ENCODE results near the gene ABHD16A. TPM values are rescaled to one million over a fixed set of nuclear protein-coding genes. Genes with fewer than 3 reads are reported as not detected.

ABHD16A gene
- total RNA-seq, 1 experiment from 2014 or later, result 19.1 TPM

DNA sequence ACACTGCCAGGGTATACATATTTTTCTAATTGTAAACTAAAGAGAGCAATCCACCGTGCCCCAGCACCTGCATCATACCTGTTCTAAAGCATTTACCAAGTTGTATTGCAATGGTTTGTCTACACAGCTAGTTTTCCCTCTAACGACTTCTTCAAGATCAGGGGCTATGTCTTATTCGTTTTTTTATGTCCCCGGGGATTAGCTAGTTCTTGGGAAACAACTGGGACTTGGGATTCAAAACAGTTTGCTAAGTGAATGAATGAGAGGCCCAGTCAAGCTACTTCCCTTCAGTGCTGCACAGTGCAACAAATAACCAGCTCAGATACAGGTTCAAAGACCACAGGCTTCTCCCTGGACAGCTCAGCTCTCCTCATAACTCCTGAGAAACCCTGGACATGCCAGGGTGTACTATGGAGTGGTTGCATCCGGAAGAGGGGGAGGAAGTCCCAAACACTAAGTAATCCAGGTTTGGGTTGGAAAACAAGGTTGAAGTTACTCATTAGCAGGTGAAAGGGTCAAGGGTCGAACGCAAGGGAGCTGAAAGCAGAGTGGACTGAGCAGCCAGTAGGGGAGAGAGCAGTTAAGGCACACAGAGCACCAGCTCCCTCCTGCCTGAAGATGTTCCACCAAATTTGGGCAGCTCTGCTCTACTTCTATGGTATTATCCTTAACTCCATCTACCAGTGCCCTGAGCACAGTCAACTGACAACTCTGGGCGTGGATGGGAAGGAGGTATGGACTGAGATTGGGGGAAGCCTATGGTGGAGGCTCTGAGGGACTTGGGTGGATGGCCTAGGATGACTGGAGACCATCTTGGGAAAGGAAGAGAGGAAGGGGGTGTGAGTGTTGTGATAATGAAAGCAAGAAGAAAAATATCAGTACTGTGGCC, 47.5 kb downstream of the ABHD16A start, which contains the start of gene APOM:
Gene APOM, plus strand, starts transcription at position 546 of the 889 bp plus-strand sequence. Its CDS starts 73 bp downstream, at position 619.

Other genes starting within 250 kb of the ABHD16A start
- 6.1 to 7.7 TPM (median 7.3 TPM) in 5 replicates for gene MICB, start 205.2 kb downstream of the ABHD16A start, total RNA-seq (2022; extraction: Qiagen RNA extraction)
- gene MCCD1, start 174.4 kb downstream of the ABHD16A start, total RNA-seq (2022; extraction: Qiagen RNA extraction), result not detected in 5 replicates
- 331 to 435 TPM (median 353 TPM) in 5 replicates for gene DDX39B, start 161.3 kb downstream of the ABHD16A start, total RNA-seq (2022; extraction: Qiagen RNA extraction)
- 0.46 to 0.93 TPM (median 0.67 TPM) in 5 replicates for gene ATP6V1G2, start 156.7 kb downstream of the ABHD16A start, total RNA-seq (2022; extraction: Qiagen RNA extraction)
- 9.7 to 12.5 TPM (median 11.6 TPM) in 5 replicates for gene NFKBIL1, start 155.7 kb downstream of the ABHD16A start, total RNA-seq (2022; extraction: Qiagen RNA extraction)
- 0.07 to 0.31 TPM (median 0.13 TPM) in 3 of 5 replicates, not detected in the others for gene LTA, start 131.0 kb downstream of the ABHD16A start, total RNA-seq (2022; extraction: Qiagen RNA extraction)
- gene TNF, start 127.8 kb downstream of the ABHD16A start, total RNA-seq (2022; extraction: Qiagen RNA extraction), result 0.08 to 0.12 TPM in 2 of 5 replicates, not detected in the others
- 0.29 to 0.47 TPM (median 0.38 TPM) in 5 replicates for gene LTB, start 120.9 kb downstream of the ABHD16A start, total RNA-seq (2022; extraction: Qiagen RNA extraction)
- gene LST1, start 117.0 kb downstream of the ABHD16A start, total RNA-seq (2022; extraction: Qiagen RNA extraction), result 0.37 TPM in 1 of 5 replicates, not detected in the others
- not detected in 5 replicates for gene NCR3, start 110.3 kb downstream of the ABHD16A start, total RNA-seq (2022; extraction: Qiagen RNA extraction)
- not detected in 5 replicates for gene AIF1, start 88.1 kb downstream of the ABHD16A start, total RNA-seq (2022; extraction: Qiagen RNA extraction)
- 76.6 to 89.9 TPM (median 84.4 TPM) in 5 replicates for gene PRRC2A, start 82.6 kb downstream of the ABHD16A start, total RNA-seq (2022; extraction: Qiagen RNA extraction)
- 129 to 143 TPM (median 133 TPM) in 5 replicates for gene BAG6, start 50.7 kb downstream of the ABHD16A start, total RNA-seq (2022; extraction: Qiagen RNA extraction)
- 2.9 to 3.8 TPM (median 3.4 TPM) in 5 replicates for gene APOM, start 47.4 kb downstream of the ABHD16A start, total RNA-seq (2022; extraction: Qiagen RNA extraction)
- 10.1 to 14.9 TPM (median 12.4 TPM) in 5 replicates for gene C6orf47, start 42.5 kb downstream of the ABHD16A start, total RNA-seq (2022; extraction: Qiagen RNA extraction)
- 9.3 to 11.4 TPM (median 11.1 TPM) in 5 replicates for gene GPANK1, start 38.3 kb downstream of the ABHD16A start, total RNA-seq (2022; extraction: Qiagen RNA extraction)
- 154 to 183 TPM (median 177 TPM) in 5 replicates for gene CSNK2B, start 37.2 kb downstream of the ABHD16A start, total RNA-seq (2022; extraction: Qiagen RNA extraction)
- 3.4 to 4.7 TPM (median 3.9 TPM) in 5 replicates for gene LY6G5B, start 33.3 kb downstream of the ABHD16A start, total RNA-seq (2022; extraction: Qiagen RNA extraction)
- 0.75 to 2.1 TPM (median 1.5 TPM) in 5 replicates for gene LY6G5C, start 22.3 kb downstream of the ABHD16A start, total RNA-seq (2022; extraction: Qiagen RNA extraction)
- not detected in 5 replicates for gene LY6G6F, start 3.5 kb upstream of the ABHD16A start, total RNA-seq (2022; extraction: Qiagen RNA extraction)
- gene LY6G6D, start 12.0 kb upstream of the ABHD16A start, total RNA-seq (2022; extraction: Qiagen RNA extraction), result not detected in 5 replicates
- 0.13 to 0.18 TPM in 2 of 5 replicates, not detected in the others for gene LY6G6C, start 18.4 kb upstream of the ABHD16A start, total RNA-seq (2022; extraction: Qiagen RNA extraction)
- not detected in 5 replicates for gene MPIG6B, start 20.0 kb upstream of the ABHD16A start, total RNA-seq (2022; extraction: Qiagen RNA extraction)
- gene DDAH2, start 26.0 kb upstream of the ABHD16A start, total RNA-seq (2022; extraction: Qiagen RNA extraction), result 25.9 to 32.1 TPM (median 29.2 TPM) in 5 replicates
- gene CLIC1, start 33.2 kb upstream of the ABHD16A start, total RNA-seq (2022; extraction: Qiagen RNA extraction), result 475 to 491 TPM (median 481 TPM) in 5 replicates
- gene MSH5, start 36.7 kb upstream of the ABHD16A start, total RNA-seq (2022; extraction: Qiagen RNA extraction), result 10.7 to 15.7 TPM (median 13.4 TPM) in 5 replicates
- gene SAPCD1, start 59.3 kb upstream of the ABHD16A start, total RNA-seq (2022; extraction: Qiagen RNA extraction), result 2.6 to 4.9 TPM (median 3.2 TPM) in 5 replicates
- 1.1 to 1.7 TPM (median 1.5 TPM) in 5 replicates for gene VWA7, start 74.0 kb upstream of the ABHD16A start, total RNA-seq (2022; extraction: Qiagen RNA extraction)
- 52.1 to 61.7 TPM (median 54.3 TPM) in 5 replicates for gene VARS1, start 92.4 kb upstream of the ABHD16A start, total RNA-seq (2022; extraction: Qiagen RNA extraction)
- gene LSM2, start 103.6 kb upstream of the ABHD16A start, total RNA-seq (2022; extraction: Qiagen RNA extraction), result 42.7 to 66.2 TPM (median 59.0 TPM) in 5 replicates
- gene HSPA1L, start 112.0 kb upstream of the ABHD16A start, total RNA-seq (2022; extraction: Qiagen RNA extraction), result 1.2 to 2.0 TPM (median 1.6 TPM) in 5 replicates
- 162 to 234 TPM (median 205 TPM) in 5 replicates for gene HSPA1A, start 112.2 kb upstream of the ABHD16A start, total RNA-seq (2022; extraction: Qiagen RNA extraction)
- gene HSPA1B, start 124.4 kb upstream of the ABHD16A start, total RNA-seq (2022; extraction: Qiagen RNA extraction), result 110 to 176 TPM (median 161 TPM) in 5 replicates
- gene NEU1, start 159.5 kb upstream of the ABHD16A start, total RNA-seq (2022; extraction: Qiagen RNA extraction), result 25.7 to 32.9 TPM (median 26.4 TPM) in 5 replicates
- gene SLC44A4, start 175.7 kb upstream of the ABHD16A start, total RNA-seq (2022; extraction: Qiagen RNA extraction), result 0.03 to 0.14 TPM (median 0.06 TPM) in 4 of 5 replicates, not detected in the other
- gene EHMT2, start 194.4 kb upstream of the ABHD16A start, total RNA-seq (2022; extraction: Qiagen RNA extraction), result 25.1 to 29.7 TPM (median 26.0 TPM) in 5 replicates
- gene ZBTB12, start 198.8 kb upstream of the ABHD16A start, total RNA-seq (2022; extraction: Qiagen RNA extraction), result 3.3 to 4.2 TPM (median 3.9 TPM) in 5 replicates
- gene C2, start 224.4 kb upstream of the ABHD16A start, total RNA-seq (2022; extraction: Qiagen RNA extraction), result 0.17 to 0.46 TPM (median 0.38 TPM) in 5 replicates
- gene CFB, start 242.8 kb upstream of the ABHD16A start, total RNA-seq (2022; extraction: Qiagen RNA extraction), result 1.7 to 2.3 TPM (median 1.9 TPM) in 5 replicates